ENCODE results near the gene CSRNP2.
"Not testable (repeated sequence)": the region's sequence is repeated elsewhere in the genome, so short reads cannot be mapped to it uniquely, and the experiment has no call there.

CSRNP2 gene

DNA sequence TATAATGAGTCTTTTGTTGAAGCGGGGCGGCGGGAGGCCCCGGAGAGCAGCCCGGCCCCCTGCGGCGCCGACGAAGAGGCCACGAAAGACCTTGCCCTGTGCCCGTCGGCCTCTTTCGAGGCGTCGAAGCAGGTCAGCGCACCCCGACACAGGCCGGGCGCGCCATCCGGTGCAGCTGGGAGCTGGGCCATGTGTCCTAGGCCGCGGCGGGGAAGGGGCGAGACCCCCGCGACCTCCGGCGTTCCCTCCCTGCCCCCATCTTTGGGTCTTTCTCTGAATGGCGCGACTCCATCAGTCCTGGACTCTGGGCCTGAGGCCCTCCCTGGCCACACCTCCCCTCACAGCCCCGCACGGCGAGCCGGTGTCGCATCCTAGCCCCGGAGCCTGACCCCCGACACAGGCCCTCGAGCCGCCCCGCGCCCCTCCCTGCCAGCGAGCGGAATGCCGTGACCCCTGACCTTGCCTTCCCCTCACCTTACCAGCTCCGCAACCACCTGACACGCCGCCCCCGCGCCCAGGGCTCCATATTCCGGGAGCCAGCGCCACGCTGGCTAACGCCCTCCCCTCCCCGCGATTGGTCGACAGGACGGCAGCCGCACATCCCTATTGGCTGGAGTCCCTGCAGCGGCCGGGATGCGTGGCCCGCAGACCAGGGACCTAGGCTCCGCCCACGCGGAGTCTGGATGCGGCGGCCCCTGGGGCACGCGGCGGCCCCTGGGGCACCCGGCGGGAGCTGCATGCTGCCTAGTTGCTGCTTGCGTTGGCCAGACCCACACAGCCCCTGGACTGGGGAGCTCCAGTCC lies 57.4 kb downstream of the CSRNP2 start, which contains the start of gene SLC11A2:
TSS of gene SLC11A2 (minus strand) at position 549 of the 803 bp plus-strand sequence. CDS start 15,656 bp downstream, outside the sequence.
- DNase-seq: peak; percentile 97

DNA sequence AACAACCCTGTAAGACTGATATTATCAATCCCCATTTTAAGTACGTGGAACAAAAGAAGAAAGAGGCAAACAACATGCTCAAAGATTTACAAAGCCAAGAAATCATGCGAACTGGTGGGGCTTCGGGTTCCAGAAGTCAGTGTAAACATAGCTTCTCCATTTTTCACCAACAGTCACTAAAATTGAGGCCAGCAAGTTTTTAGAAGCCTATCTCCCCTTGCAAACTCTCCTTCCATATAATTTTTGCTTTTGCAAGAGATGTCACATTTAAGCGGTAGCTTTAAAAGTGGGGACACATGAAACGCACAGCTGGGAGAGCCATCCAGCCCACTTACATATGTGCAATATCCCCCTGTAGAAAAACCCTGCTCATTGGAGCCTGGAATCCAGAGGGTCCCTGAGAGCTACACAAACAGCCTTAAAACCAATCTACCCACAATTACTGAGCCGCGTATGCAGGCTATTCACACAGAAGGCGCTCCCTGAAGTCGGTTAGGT lies 58.0 kb downstream of the CSRNP2 start:
- DNase-seq: no peak

DNA sequence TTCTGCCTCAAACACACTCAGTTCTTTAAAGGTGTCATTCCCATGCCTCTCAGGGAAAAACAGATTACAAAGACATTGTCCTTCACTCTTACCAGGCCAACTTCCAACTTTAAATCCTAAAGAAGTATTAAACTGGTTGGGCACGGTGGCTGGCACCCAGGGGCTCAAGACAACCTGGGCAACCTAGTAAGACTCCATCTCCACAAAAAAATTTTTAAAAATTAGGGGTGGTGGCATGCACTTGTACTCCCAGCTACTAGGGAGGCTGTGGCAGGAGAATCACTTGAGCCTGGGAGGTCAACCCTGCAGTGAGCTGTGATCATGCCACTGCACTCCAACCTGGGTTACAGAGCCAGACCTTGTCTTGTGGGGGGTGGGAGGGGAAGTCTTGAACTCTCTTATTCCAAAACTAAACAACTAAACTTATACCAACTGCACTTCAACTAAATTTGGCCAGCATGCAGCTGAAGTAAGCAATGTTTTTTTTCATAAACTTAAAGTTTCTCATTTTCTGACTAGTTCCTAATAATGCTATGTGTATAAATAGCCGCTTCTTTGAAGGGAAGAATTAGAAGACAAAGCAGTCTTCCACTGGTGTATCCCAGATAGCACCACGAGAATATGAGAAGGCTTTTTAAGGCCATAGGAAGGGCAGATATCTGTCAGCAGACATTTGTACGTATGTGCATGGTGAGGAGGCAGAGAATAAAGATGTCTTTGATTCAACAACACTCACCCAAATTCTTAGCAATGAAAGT lies 59.6 kb downstream of the CSRNP2 start:
- no peak for DNase-seq

DNA sequence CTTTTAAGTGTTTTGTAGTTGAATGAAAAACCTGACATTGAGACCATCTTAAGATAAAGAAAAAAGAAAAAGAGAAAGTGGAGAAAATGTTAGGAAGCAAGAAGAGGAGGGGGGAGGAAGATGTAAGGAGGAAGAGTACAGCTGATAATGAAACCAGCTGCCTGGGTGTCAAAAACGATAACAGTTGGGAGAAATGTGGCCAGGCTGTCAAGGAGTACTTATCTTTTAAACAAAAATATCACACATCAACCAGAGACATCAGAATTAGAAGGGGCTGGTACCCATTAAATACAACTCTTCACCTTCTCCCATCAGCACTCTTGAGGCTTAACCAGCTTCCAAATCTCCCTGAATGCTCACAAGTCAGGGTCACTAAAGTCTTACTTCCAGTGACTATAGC lies 61.7 kb downstream of the CSRNP2 start:
- DNase-seq: no peak

DNA sequence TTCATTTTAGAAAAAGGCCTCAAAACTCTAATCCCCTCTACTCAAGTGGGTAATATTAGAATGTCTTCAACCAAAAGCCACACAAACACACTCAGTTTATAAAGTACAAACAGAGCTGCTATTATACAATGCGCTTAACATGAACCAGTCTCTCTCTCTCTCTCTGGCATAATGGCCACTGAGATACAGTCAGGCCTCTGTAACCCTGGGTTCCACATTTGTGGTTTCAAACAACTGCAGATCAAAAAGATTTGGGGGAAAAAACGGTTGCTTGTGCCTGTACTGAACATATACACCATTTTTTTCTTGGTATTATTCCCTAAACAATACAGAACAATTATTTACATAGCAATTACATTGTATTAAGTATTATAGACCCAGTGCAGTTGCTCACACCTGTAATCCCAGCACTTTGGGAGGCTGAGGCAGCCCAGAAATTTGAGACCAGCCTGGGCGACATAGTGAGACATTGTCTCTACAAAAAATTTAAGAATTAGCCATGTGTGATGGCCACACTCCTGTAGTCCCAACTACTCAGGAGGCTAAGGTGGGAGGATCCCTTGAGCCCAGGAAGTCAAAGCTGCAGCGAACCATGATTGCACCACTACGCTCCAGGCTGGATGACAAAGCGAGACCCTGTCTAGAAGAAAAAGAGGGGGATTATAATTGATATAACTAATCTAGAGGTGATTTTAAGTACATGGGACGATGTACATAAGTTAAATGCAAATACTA lies 62.8 kb downstream of the CSRNP2 start:
- no peak for DNase-seq

DNA sequence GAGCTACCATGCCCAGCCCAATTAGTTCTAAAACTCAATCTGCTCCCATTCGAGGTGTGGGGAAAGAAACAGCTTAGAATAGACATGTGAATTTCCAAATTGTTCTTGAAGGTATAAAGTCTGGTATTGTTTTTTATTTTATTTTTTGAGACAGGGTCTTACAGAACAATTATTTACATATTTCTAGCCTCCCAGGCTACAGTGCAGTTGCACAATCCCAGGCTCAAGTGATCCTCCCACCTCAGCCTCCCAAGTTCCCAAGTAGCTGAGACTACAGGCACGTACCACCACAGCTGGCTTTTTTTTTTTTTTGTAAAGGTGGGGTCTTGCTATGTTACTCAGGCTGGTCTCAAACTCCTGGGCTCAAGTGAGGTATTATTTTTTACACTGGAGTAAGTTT lies 63.5 kb downstream of the CSRNP2 start:
- DNase-seq: no peak

DNA sequence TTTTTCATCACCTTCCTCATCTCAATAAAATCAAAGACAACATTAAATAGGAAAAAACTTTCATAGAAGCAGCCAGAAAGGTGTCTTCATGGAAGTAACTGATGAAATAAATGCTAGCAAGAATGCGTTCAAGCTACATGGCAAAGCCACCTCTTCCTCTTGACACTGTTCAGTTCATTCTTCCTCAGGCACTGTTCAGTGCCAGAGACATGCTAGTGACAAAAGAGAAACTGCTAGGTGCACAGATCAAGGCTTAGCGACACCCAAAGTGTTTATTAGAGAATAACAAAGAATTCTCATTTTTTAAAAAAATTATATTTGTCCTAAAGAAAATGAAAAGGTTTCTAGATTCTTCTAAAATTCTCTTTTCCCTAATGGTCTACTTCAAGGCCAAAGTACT lies 64.4 kb downstream of the CSRNP2 start:
- DNase-seq: no peak

DNA sequence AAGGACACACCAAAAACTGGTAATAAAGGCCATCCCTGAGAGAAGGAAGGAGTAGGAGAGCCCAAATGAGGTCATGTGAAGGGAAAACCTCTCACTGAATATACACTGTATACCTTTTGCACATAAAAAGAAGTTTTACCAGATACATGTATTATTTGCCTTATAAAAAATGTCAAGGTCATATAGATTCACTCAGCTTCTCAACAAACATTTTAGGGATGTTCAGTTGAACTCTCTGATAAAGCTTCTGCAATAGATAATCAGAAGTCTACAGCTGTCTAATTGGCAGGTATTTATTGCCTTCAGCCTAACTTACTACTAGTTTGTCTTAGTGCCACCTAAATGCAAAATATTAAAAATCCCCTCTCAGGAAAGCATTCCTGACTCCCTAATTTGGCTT lies 65.9 kb downstream of the CSRNP2 start:
- DNase-seq: no peak

DNA sequence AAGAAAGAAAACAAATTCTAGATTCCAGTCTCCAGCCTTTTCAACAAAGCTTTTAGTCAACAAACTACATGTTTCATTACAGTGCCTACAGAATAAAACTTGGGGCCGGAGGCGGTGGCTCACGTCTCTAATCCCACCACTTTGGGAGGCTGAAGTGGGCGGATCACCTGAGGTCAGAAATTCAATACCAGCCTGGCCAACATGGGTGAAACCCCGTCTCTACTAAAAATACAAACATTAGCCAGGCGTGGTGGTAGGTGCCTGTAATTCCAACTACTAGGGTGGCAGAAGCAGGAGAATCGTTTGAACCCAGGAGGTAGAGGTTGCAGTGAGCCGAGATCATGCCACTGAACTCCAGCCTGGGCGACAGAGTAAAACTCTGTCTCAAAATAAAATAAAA lies 68.9 kb downstream of the CSRNP2 start:
- DNase-seq: not testable (repeated sequence)

DNA sequence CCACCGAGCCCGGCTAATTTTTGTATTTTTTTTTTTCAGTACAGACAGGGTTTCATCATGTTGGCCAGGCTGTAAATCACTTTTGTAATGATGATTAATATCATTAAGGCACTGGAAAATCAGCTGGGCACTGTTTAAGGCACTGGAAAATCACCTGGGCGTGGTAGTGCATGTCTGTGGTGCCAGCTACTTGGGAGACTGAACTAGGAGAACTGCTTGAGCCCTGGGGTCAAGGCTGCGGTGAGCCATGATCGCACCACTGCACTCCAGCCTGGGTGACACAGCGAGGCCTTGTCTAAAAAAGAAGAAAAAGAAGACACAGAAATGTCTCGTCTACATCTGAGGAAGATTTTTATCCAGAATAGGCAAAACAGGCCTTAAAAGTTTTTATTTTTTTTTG lies 70.0 kb downstream of the CSRNP2 start:
- no peak for DNase-seq

DNA sequence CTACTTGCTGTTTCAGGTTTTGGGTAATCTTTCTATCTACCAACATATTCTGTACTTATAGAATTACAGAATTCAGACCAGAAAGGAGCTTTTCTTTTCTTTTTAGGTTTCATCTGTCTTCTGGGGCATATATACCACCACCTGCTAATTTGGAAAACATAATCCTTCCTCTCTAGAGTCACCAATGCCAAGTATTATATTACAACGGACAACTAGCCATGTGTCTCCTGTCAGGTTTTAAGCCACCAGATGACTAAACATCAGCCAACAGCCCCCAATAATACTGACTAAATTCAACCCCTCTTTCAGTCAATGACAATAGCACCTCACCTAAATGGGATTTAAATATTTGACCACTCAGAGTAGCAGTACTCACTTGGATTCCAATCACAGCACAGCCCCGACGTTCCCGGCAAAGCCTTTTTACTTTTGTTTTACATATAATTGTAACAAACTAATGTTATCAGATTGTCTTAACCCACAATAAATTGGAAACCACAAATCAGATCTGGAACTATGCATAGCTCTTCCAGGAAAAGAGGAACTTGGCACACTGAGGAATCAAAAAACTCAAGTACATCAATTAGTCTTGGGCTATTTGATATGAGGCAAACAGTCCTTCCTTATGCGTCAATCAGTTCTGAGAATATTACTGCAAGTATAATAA lies 70.7 kb downstream of the CSRNP2 start:
- no peak for DNase-seq

DNA sequence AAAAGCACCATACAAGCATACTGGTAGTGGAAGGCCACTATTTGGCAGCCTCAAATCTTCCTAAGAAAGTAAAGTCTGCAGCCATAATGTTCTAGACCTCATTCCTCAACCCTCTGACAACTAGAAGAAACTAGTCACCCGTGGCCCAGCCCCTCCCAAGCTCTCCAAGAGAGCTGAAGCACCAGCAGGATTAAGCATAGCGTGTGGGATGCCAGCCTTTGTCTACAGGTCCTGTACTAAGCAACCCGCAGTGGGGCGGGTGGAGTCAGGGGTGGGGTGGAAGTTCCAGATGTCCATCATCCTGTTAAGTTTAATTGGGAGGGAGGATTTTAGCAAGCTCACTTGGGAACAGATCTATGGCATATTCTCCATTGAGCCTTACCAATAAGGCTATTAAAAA lies 71.4 kb downstream of the CSRNP2 start:
- DNase-seq: no peak

Measured in activated effector memory CD4-positive, alpha-beta T cell treated with anti-CD3 and anti-CD28 coated beads, Interleukin-2, amount 50 U/mL, for 16 hours (primary cell).